Measurements from ENCODE around the gene TRIM67.
A peak's percentile ranks its signal among the peaks of the same experiment; 100 is the strongest.
"Not testable (repeated sequence)": the region's sequence is repeated elsewhere in the genome, so short reads cannot be mapped to it uniquely, and the experiment has no call there.

The TRIM67 gene

DNA sequence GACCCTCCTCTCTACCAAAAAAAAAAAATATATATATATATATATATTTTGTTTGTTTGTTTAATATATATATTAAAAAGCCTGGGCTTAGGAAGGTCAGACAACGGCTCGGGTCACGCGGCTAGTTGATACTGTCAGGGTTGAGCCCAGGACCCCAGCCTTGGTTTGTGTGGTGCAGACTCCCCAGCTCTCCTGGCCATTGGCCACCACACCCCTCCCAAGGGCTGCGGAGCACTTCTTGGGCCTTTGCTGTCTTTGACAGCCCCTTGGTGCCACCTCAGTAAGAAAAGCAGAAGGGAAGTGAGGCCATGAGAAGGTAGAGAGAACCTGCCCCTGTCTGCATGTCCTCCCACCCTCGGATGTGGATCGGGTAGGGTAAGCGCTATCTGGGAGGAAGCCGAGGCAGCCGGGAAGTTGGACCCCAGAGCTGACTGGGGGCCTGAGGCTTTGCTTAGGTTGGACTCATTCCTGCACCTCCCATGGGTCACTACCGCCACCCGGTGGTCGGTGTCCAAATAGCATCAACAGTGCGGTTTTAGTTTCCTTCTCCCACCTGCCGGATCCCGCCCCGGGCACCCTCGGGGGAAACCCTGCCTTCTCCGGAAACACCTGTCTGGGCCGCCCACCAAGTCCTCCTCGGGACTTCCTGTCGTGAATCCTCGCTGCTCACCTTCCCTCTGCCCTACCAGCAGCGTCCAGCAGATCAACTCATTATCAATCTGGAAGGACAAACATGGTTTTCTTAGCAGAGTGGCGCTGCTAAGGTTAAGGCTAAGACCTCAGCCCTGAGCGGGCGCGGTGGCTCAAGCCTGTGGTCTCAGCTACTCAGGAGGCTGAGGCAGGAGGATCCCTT lies 49.4 kb downstream of the TRIM67 start:
- no peaks in the 10 kb centered on the region for H3K36me3 ChIP-seq (replicated peaks; ENCODE audit: insufficient read depth, low read length)
- peak overlapping the region; percentile 61 for H3K4me3 ChIP-seq (ENCODE audit: low read length)
- TF ChIP-seq, protein P1, sequence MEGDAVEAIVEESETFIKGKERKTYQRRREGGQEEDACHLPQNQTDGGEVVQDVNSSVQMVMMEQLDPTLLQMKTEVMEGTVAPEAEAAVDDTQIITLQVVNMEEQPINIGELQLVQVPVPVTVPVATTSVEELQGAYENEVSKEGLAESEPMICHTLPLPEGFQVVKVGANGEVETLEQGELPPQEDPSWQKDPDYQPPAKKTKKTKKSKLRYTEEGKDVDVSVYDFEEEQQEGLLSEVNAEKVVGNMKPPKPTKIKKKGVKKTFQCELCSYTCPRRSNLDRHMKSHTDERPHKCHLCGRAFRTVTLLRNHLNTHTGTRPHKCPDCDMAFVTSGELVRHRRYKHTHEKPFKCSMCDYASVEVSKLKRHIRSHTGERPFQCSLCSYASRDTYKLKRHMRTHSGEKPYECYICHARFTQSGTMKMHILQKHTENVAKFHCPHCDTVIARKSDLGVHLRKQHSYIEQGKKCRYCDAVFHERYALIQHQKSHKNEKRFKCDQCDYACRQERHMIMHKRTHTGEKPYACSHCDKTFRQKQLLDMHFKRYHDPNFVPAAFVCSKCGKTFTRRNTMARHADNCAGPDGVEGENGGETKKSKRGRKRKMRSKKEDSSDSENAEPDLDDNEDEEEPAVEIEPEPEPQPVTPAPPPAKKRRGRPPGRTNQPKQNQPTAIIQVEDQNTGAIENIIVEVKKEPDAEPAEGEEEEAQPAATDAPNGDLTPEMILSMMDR (IDR thresholded peaks at IDR 0.05; ENCODE audit: low read length): peak; percentile 97
- TF ChIP-seq EZH2 (optimal IDR thresholded peaks at IDR 0.05; ENCODE audit: low read depth, low read length) (no peak), EZH2phosphoT487 (IDR thresholded peaks at IDR 0.05; ENCODE audit: low read length) (no peak)
- H3K9me2 ChIP-seq (replicated peaks; ENCODE audit: insufficient read depth, low read length): no peaks in the 10 kb centered on the region
- H3K27me3 ChIP-seq (replicated peaks; ENCODE audit: insufficient read depth, low read length): no peaks in the 10 kb centered on the region
- H3K4me1 ChIP-seq (ENCODE audit: low read length): peaks cover 3% of the 10 kb centered on the region; the same call in 1 of the 2 replicates
- peak overlapping the region; percentile 76 for H3K4me2 ChIP-seq (ENCODE audit: low read depth, low read length)
- no peaks in the 10 kb centered on the region for H3K9me3 ChIP-seq (replicated peaks; ENCODE audit: insufficient read depth, low read length)
- H2AFZ ChIP-seq (ENCODE audit: low read length): peak overlapping the region; percentile 99
- H3K9ac ChIP-seq (ENCODE audit: low read length): peak overlapping the region; percentile 44; the same call in 1 of the 2 replicates
- H3K27ac ChIP-seq (ENCODE audit: low read length): peak overlapping the region; percentile 64; the same call in 1 of the 2 replicates
- no peaks in the 10 kb centered on the region for H4K20me1 ChIP-seq (ENCODE audit: insufficient read depth, low read length)
- peak; percentile 96 for DNase-seq
- H3F3A ChIP-seq (ENCODE audit: insufficient read depth, low read length): peaks cover 4% of the 10 kb centered on the region; the same call in 1 of the 2 replicates
- H3K79me2 ChIP-seq (ENCODE audit: low read length): no peaks in the 10 kb centered on the region

DNA sequence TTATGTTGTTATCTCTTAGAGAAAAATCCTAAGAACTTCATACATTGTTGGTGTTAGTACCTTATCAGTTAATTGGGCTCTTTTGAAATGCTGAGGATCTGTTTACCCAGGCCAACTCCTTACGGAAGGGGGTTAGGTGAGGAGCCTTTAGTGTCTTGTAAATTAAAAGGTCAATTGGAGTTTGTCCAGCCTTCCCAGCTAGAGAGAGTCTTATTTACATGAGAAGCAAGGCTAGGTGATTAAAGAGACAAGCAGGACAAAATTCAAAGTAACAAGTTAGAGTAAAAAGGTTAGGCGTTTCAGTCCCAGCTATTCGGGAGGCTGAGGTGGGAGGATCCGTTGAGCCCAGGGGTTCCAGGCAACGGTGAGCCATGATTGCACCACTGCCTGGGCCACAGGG lies 50.4 kb downstream of the TRIM67 start:
- H3K27me3 ChIP-seq (replicated peaks; ENCODE audit: insufficient read depth, low read length): not testable (repeated sequence)

DNA sequence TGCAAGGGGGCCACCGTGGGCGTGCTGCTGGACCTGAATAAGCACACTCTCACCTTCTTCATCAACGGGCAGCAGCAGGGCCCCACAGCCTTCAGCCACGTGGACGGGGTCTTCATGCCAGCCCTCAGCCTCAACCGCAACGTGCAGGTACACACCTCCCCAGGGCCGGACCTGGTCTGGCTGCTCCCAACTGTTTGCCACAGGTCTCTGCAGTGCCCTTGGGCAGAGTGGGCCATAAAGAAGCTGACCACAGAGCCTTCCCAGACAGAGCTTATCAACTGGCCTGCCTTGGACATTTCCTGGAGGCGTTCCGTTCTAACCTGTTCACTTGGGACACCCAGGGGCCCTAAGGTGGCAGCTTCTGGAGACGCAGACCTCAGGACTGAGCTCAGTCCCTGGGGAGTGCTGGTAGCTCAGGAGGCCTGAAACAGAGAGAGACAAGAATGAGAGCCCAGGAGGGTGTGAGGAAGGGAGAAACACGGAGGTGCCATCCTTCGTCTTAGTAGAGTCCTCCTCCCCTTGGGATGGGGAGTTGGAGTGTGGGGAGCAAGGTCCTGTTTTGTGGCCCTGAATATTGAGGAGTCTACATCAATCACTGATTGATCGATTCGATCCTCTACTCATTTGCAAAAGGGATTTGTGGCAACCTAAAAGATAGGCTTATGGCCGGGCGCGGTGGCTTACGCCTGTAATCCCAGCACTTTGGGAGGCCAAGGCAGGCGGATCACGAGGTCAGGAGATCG lies 52.1 kb downstream of the TRIM67 start:
- peaks cover 4% of the 10 kb centered on the region; the same call in 1 of the 2 replicates for H3F3A ChIP-seq (ENCODE audit: insufficient read depth, low read length)
- no peaks in the 10 kb centered on the region for H3K36me3 ChIP-seq (replicated peaks; ENCODE audit: insufficient read depth, low read length)
- H3K4me3 ChIP-seq (ENCODE audit: low read length): no peak overlapping the region
- no peak for DNase-seq
- no peaks in the 10 kb centered on the region for H3K27me3 ChIP-seq (replicated peaks; ENCODE audit: insufficient read depth, low read length)
- no peak overlapping the region for H3K27ac ChIP-seq (ENCODE audit: low read length)
- no peaks in the 10 kb centered on the region for H3K79me2 ChIP-seq (ENCODE audit: low read length)
- H2AFZ ChIP-seq (ENCODE audit: low read length): no peak overlapping the region
- H3K9me3 ChIP-seq (replicated peaks; ENCODE audit: insufficient read depth, low read length): no peaks in the 10 kb centered on the region
- H3K9me2 ChIP-seq (replicated peaks; ENCODE audit: insufficient read depth, low read length): no peaks in the 10 kb centered on the region
- peaks cover 3% of the 10 kb centered on the region; the same call in 1 of the 2 replicates for H3K4me1 ChIP-seq (ENCODE audit: low read length)
- H4K20me1 ChIP-seq (ENCODE audit: insufficient read depth, low read length): no peaks in the 10 kb centered on the region
- no peak overlapping the region for H3K9ac ChIP-seq (ENCODE audit: low read length)
- no peak overlapping the region for H3K4me2 ChIP-seq (ENCODE audit: low read depth, low read length)
- TF ChIP-seq, protein P1 (IDR thresholded peaks at IDR 0.05; ENCODE audit: low read length): no peak
- TF ChIP-seq EZH2phosphoT487 (IDR thresholded peaks at IDR 0.05; ENCODE audit: low read length) (no peak), EZH2 (optimal IDR thresholded peaks at IDR 0.05; ENCODE audit: low read depth, low read length) (no peak)

More for the DNA sequence above, 50.4 kb downstream of the TRIM67 start:
- H3K36me3 ChIP-seq (replicated peaks; ENCODE audit: insufficient read depth, low read length); H3K9me2 ChIP-seq (replicated peaks; ENCODE audit: insufficient read depth, low read length); H3K9ac ChIP-seq (ENCODE audit: low read length); H3K4me3 ChIP-seq (ENCODE audit: low read length); H4K20me1 ChIP-seq (ENCODE audit: insufficient read depth, low read length); H3K27ac ChIP-seq (ENCODE audit: low read length); H3K79me2 ChIP-seq (ENCODE audit: low read length); H3K4me1 ChIP-seq (ENCODE audit: low read length); H3K9me3 ChIP-seq (replicated peaks; ENCODE audit: insufficient read depth, low read length); H3K4me2 ChIP-seq (ENCODE audit: low read depth, low read length); H3F3A ChIP-seq (ENCODE audit: insufficient read depth, low read length); DNase-seq: not testable (repeated sequence)
- peak overlapping the region; percentile 99; the same call in 1 of the 2 replicates for H2AFZ ChIP-seq (ENCODE audit: low read length)
